HCT116 (cell line): ENCODE data around the gene EFCAB12. TPM values are rescaled to one million over a fixed set of nuclear protein-coding genes. Genes with fewer than 3 reads are reported as not detected.

Experiments
- ATAC-seq: fragments of 200-7000 bp; cut with Tn5 transposase; 2 replicates; pipeline ENCODE4 v1.9.1; 2020; ENCODE audit warnings: mild to moderate bottlenecking, moderate library complexity
- BruUV-seq: library from RNA; stranded (reverse); fragments of 400-500 nt; replicated peaks from 2 replicates; lab custom pipeline; 2021; lab: Mats Ljungman, UMichigan
- CTCF ChIA-PET: fragments of 300-600 bp; sonication (Branson Sonifier 250); formaldehyde crosslinking; loops from one replicate; lab custom pipeline; 2021; ENCODE audit warnings: antibody characterized with exemption; lab: Charles Lee
- POLR2A ChIA-PET: fragments of 300-600, 350-600 bp; sonication (Branson Sonifier 250); formaldehyde crosslinking; loops from one replicate; lab custom pipeline; 2021; ENCODE audit warnings: antibody characterized with exemption; lab: Charles Lee
- RAD21 ChIA-PET, 2 experiments: fragments of 300-600 bp; sonication (Branson Sonifier 250); formaldehyde crosslinking; loops; one replicate each; lab custom pipeline; 2023; ENCODE audit warnings: low total read pairs in 2 of 2; ENCODE audit not compliant: uncharacterized antibody in 2 of 2, unreplicated experiment in 2 of 2, low non-redundant PET in 1 of 2; lab: Charles Lee
- DNase-seq: peaks from one replicate; pipeline ENCODE4 v3.0.0-alpha.2; 2010; ENCODE audit warnings: low read depth, low spot score
- H2AFZ ChIP-seq: fragments of 200-600 bp; shearing (Covaris generic), sonication (generic); 2 replicates; pipeline ENCODE4 v1.6.1; 2017; ENCODE audit warnings: low read depth, mixed run types, mixed read lengths, antibody characterized with exemption, low read length; ENCODE audit not compliant: poor library complexity, severe bottlenecking
- H3K27ac ChIP-seq: 2 replicates; pipeline ENCODE4 v1.5.1; 2012; ENCODE audit warnings: low read depth, low read length
- H3K27me3 ChIP-seq: fragments of 200-600 bp; sonication (generic); 2 replicates; pipeline ENCODE4 v1.6.1; 2016; ENCODE audit warnings: mixed run types, low read length, mixed read lengths; ENCODE audit not compliant: insufficient read depth
- H3K36me3 ChIP-seq, 2 experiments: fragments of 200-500 bp in 1 of 2; fragments of 200-600 bp in 1 of 2; sonication (Bioruptor generic) in 1 of 2; sonication (generic) in 1 of 2; 2 replicates each; pipeline versions ENCODE4 v1.5.1 to v1.6.1; 2014 to 2016; ENCODE audit warnings: low read length in 2 of 2, inconsistent platforms in 1 of 2, mixed read lengths in 1 of 2, mixed run types in 1 of 2; ENCODE audit not compliant: insufficient read depth in 2 of 2, control insufficient read depth in 1 of 2
- H3K4me1 ChIP-seq, 2 experiments: fragments of 200-600 bp in 1 of 2; sonication (generic) in 1 of 2; 2 replicates each; pipeline versions ENCODE4 v1.5.1 to v1.6.1; 2012 to 2017; ENCODE audit warnings: low read length in 2 of 2, inconsistent platforms in 1 of 2, mild to moderate bottlenecking in 1 of 2, mixed read lengths in 1 of 2, mixed run types in 1 of 2, moderate library complexity in 1 of 2; ENCODE audit not compliant: insufficient read depth in 2 of 2, control insufficient read depth in 1 of 2
- H3K4me2 ChIP-seq: fragments of 200-600 bp; sonication (generic); 2 replicates; pipeline ENCODE4 v1.6.1; 2017; ENCODE audit warnings: mixed run types, low read length, mixed read lengths
- H3K4me3 ChIP-seq, 2 experiments: fragments of 200-600 bp in 1 of 2; sonication (generic) in 1 of 2; replicated peaks in 1 of 2; 2 replicates each; pipeline ENCODE4 v1.5.1; 2011 to 2016; ENCODE audit warnings: low read length in 2 of 2, control low read depth in 1 of 2, low read depth in 1 of 2, mild to moderate bottlenecking in 1 of 2, mixed read lengths in 1 of 2, mixed run types in 1 of 2
- H3K79me2 ChIP-seq: fragments of 200-600 bp; sonication (generic); 2 replicates; pipeline ENCODE4 v1.6.1; 2017; ENCODE audit warnings: mild to moderate bottlenecking, mixed run types, low read length, moderate library complexity, mixed read lengths; ENCODE audit not compliant: insufficient read depth
- H3K9ac ChIP-seq: fragments of 200-600 bp; sonication (generic); 2 replicates; pipeline ENCODE4 v1.6.1; 2016; ENCODE audit warnings: low read length, mixed read lengths
- H3K9me2 ChIP-seq: fragments of 200-600 bp; sonication (generic), shearing (Covaris generic); 2 replicates; pipeline ENCODE4 v1.6.1; 2017; ENCODE audit warnings: mixed run types, mild to moderate bottlenecking, moderate library complexity; ENCODE audit not compliant: insufficient read depth
- H3K9me3 ChIP-seq, 2 experiments: fragments of 200-500 bp in 1 of 2; fragments of 200-600 bp in 1 of 2; sonication (Bioruptor generic) in 1 of 2; sonication (generic) in 1 of 2; 2 replicates each; pipeline ENCODE4 v1.6.1; 2014 to 2017; ENCODE audit warnings: low read length in 2 of 2, mixed read lengths in 2 of 2, inconsistent platforms in 1 of 2, low read depth in 1 of 2, mild to moderate bottlenecking in 1 of 2, mixed run types in 1 of 2, moderate library complexity in 1 of 2; ENCODE audit not compliant: control insufficient read depth in 1 of 2, insufficient read depth in 1 of 2
- H4K20me1 ChIP-seq: fragments of 200-600 bp; sonication (generic), shearing (Covaris generic); 2 replicates; pipeline ENCODE4 v1.6.1; 2017; ENCODE audit warnings: mixed run types, mild to moderate bottlenecking, moderate library complexity; ENCODE audit not compliant: insufficient read depth
- CBX3 ChIP-seq: IDR thresholded peaks from 2 replicates; pipeline ENCODE4 v1.6.1; 2012; ENCODE audit warnings: low read depth
- CEBPB ChIP-seq: IDR thresholded peaks from 2 replicates; pipeline ENCODE4 v1.6.1; 2012; ENCODE audit warnings: low read depth
- CTCF ChIP-seq, 3 experiments: fragments of 200-600 bp in 1 of 3; sonication (generic) in 1 of 3; IDR thresholded peaks in 2 of 3; conservative IDR thresholded peaks in 1 of 3; 2 replicates each; pipeline ENCODE4 v1.5.1; 2012 to 2017; ENCODE audit warnings: low read depth in 2 of 3, low read length in 2 of 3, antibody characterized with exemption in 1 of 3, borderline replicate concordance in 1 of 3, control low read depth in 1 of 3, mild to moderate bottlenecking in 1 of 3, mixed read lengths in 1 of 3, mixed run types in 1 of 3, moderate library complexity in 1 of 3; ENCODE audit not compliant: insufficient read depth in 1 of 3
- ELF1 ChIP-seq: IDR thresholded peaks from 2 replicates; pipeline ENCODE4 v1.6.1; 2012; ENCODE audit warnings: low read depth, borderline replicate concordance
- EZH2 ChIP-seq: fragments of 200-600 bp; sonication (generic); IDR thresholded peaks from 2 replicates; pipeline ENCODE4 v1.6.1; 2017; ENCODE audit warnings: antibody characterized with exemption, mixed run types
- EZH2phosphoT487 ChIP-seq: fragments of 200-600 bp; IDR thresholded peaks from 2 replicates; pipeline ENCODE4 v1.6.1; 2018; ENCODE audit warnings: antibody characterized with exemption, borderline replicate concordance
- POLR2A ChIP-seq: IDR thresholded peaks from 2 replicates; pipeline ENCODE4 v1.7.0; 2011; ENCODE audit warnings: borderline replicate concordance; ENCODE audit not compliant: insufficient read depth, insufficient read length; ENCODE audit errors: extremely low read depth
- REST ChIP-seq: IDR thresholded peaks from 2 replicates; pipeline ENCODE4 v1.6.1; 2012; ENCODE audit warnings: low read depth
- SIN3A ChIP-seq: IDR thresholded peaks from 2 replicates; pipeline ENCODE4 v1.6.1; 2012; ENCODE audit warnings: low read depth
- SP1 ChIP-seq: IDR thresholded peaks from 2 replicates; pipeline ENCODE4 v1.6.1; 2012; ENCODE audit warnings: low read depth
- SRF ChIP-seq: IDR thresholded peaks from 2 replicates; pipeline ENCODE4 v1.6.1; 2012; ENCODE audit warnings: low read depth
- ZFX ChIP-seq: fragments of 450-650 bp; IDR thresholded peaks from 2 replicates; pipeline ENCODE4 v1.6.1; 2017
- ZNF274 ChIP-seq: fragments of 200-500 bp; sonication (Bioruptor generic); IDR thresholded peaks from 2 replicates; pipeline ENCODE4 v1.6.1; 2014; ENCODE audit warnings: mild to moderate bottlenecking, low read depth, low read length, inconsistent platforms
- intact Hi-C: fragments of 100-400 bp; cut with micrococcal nuclease; formaldehyde crosslinking; loops from 2 replicates; pipeline ENCODE4 v1.10.0; 2022
- total RNA-seq: library from RNA; stranded (reverse); gene quantifications from one replicate; pipeline ENCODE4 v1.2.1, GENCODE V29; 2021; ENCODE audit not compliant: unreplicated experiment
- TF ChIP-seq, protein P1 (sequence below): IDR thresholded peaks from 2 replicates; pipeline ENCODE4 v1.6.1; 2011; ENCODE audit warnings: mild to moderate bottlenecking, low read length, moderate library complexity; ENCODE audit not compliant: insufficient replicate concordance; ENCODE audit errors: extremely low read depth
- TF ChIP-seq, protein P2 (sequence below): IDR thresholded peaks from 2 replicates; pipeline ENCODE4 v1.6.1; 2012

Gene EFCAB12
- total RNA-seq, 1 experiment from 2014 or later = 0.42 TPM

- H3K79me2 ChIP-seq = peaks cover 38% of the 10 kb centered on the region
- H3K27ac ChIP-seq = no peak overlapping the region
- TF ChIP-seq SRF (no peak), ELF1 (no peak), ZNF274 (no peak), ZFX (no peak), SP1 (no peak), CEBPB (no peak), SIN3A (no peak), CTCF (IDR thresholded peaks at IDR 0.05 in 2 of 3, conservative IDR thresholded peaks at IDR 0.05 in 1 of 3; ENCODE audit: borderline replicate concordance in 1 of 3, insufficient read depth in 1 of 3, low read depth in 2 of 3, low read length in 2 of 3) (no peak), CBX3 (no peak), EZH2phosphoT487 (no peak), EZH2 (no peak), REST (no peak), POLR2A (no peak)
- TF ChIP-seq, protein P1, sequence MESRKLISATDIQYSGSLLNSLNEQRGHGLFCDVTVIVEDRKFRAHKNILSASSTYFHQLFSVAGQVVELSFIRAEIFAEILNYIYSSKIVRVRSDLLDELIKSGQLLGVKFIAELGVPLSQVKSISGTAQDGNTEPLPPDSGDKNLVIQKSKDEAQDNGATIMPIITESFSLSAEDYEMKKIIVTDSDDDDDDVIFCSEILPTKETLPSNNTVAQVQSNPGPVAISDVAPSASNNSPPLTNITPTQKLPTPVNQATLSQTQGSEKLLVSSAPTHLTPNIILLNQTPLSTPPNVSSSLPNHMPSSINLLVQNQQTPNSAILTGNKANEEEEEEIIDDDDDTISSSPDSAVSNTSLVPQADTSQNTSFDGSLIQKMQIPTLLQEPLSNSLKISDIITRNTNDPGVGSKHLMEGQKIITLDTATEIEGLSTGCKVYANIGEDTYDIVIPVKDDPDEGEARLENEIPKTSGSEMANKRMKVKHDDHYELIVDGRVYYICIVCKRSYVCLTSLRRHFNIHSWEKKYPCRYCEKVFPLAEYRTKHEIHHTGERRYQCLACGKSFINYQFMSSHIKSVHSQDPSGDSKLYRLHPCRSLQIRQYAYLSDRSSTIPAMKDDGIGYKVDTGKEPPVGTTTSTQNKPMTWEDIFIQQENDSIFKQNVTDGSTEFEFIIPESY = no peak
- TF ChIP-seq, protein P2, sequence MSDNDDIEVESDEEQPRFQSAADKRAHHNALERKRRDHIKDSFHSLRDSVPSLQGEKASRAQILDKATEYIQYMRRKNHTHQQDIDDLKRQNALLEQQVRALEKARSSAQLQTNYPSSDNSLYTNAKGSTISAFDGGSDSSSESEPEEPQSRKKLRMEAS = no peak
- H2AFZ ChIP-seq = no peak overlapping the region
- H4K20me1 ChIP-seq = 0 out of 2 replicates have a peak, but pooled peaks cover 5% of the 10 kb centered on the region
- RAD21 ChIA-PET = no interaction called here
- no peaks in the 10 kb centered on the region for H3K9me2 ChIP-seq
- H3K27me3 ChIP-seq = no peaks in the 10 kb centered on the region
- no peak overlapping the region for H3K4me2 ChIP-seq
- ATAC-seq (no peak), DNase-seq (no peak)
- no peaks in the 10 kb centered on the region for H3K9me3 ChIP-seq
- no peak overlapping the region for H3K4me3 ChIP-seq
- intact Hi-C loops = no loop called here
- CTCF ChIA-PET = no interaction called here
- no peak overlapping the region for H3K9ac ChIP-seq
- POLR2A ChIA-PET = no interaction called here
- no TSS peak for BruUV-seq
- H3K4me1 ChIP-seq = peaks cover 17 to 30% of the 10 kb centered on the region in 2 experiments
- peaks cover 14 to 40% of the 10 kb centered on the region in 2 experiments for H3K36me3 ChIP-seq
Measured at GRCh38 chr3:129393271-129393670, 35.2 kb downstream of the EFCAB12 start.
